GM19452 (cell line): ENCODE results near the gene ENTHD1.

ENCODE experiments used
- ATAC-seq: cut with Tn5 transposase; IDR thresholded peaks from one replicate; pipeline ENCODE4 v1.9.1; 2021; ENCODE audit not compliant: unreplicated experiment

Gene ENTHD1

GRCh38 chr22:39693943-39694500, 199.5 kb downstream of the ENTHD1 start:
- no peak for ATAC-seq
